SJSA1 (cell line): Measurements from ENCODE around the gene FARP1. TPM values are rescaled to one million over a fixed set of nuclear protein-coding genes. Genes with fewer than 3 reads are reported as not detected.
"Not testable (repeated sequence)": the region's sequence is repeated elsewhere in the genome, so short reads cannot be mapped to it uniquely, and the experiment has no call there.

ENCODE experiments used
- DNase-seq, 2 experiments: peaks; one replicate each; pipeline ENCODE4 v3.0.0-alpha.2; 2015 to 2020; ENCODE audit warnings: low spot score in 2 of 2, low read depth in 1 of 2
- H3K27ac ChIP-seq: fragments of 250-450 bp; sonication (Bioruptor Pico); 2 replicates; pipeline ENCODE4 v1.5.1; 2020; ENCODE audit warnings: mild to moderate bottlenecking, moderate library complexity
- H3K27me3 ChIP-seq: fragments of 250-450 bp; sonication (Bioruptor Pico); replicated peaks from 2 replicates; pipeline ENCODE4 v1.5.1; 2020; ENCODE audit warnings: mild to moderate bottlenecking, moderate library complexity
- H3K36me3 ChIP-seq: fragments of 250-450 bp; sonication (Bioruptor Pico); 2 replicates; pipeline ENCODE4 v1.5.1; 2020; ENCODE audit warnings: mild to moderate bottlenecking
- H3K4me1 ChIP-seq: fragments of 250-450 bp; sonication (Bioruptor Pico); replicated peaks from 2 replicates; pipeline ENCODE4 v1.6.1; 2021; ENCODE audit warnings: mild to moderate bottlenecking
- H3K4me3 ChIP-seq: fragments of 250-450 bp; sonication (Bioruptor Pico); 2 replicates; pipeline ENCODE4 v1.5.1; 2020; ENCODE audit warnings: mild to moderate bottlenecking
- H3K9me3 ChIP-seq: fragments of 250-450 bp; sonication (Bioruptor Pico); replicated peaks from 2 replicates; pipeline ENCODE4 v1.5.1; 2020; ENCODE audit warnings: mild to moderate bottlenecking
- total RNA-seq: library from RNA; depleted of rRNA; stranded (reverse); fragments of >200 nt; shearing (Covaris generic); gene quantifications from 2 replicates; pipeline ENCODE4 v1.2.3, GENCODE V29; 2014

FARP1 gene
- total RNA-seq, 1 experiment from 2014 or later, result 31.3 TPM

- H3K36me3 ChIP-seq, result 0 out of 2 replicates have a peak, but pooled peaks cover 3% of the 10 kb centered on the region
- no peak overlapping the region for H3K4me3 ChIP-seq
- H3K27me3 ChIP-seq, result no peaks in the 10 kb centered on the region
- H3K9me3 ChIP-seq, result no peaks in the 10 kb centered on the region
- DNase-seq, result no peak
- peaks cover 40% of the 10 kb centered on the region for H3K4me1 ChIP-seq
- H3K27ac ChIP-seq, result no peak overlapping the region
These were observed 122.0 kb downstream of the FARP1 start for GRCh38 chr13:98264877-98265276.

- H3K27ac ChIP-seq, result 0 out of 2 replicates have a peak overlapping the region, but pooled peaks have one; percentile 6
- peak; percentile 55 to 57 for DNase-seq
- no peaks in the 10 kb centered on the region for H3K27me3 ChIP-seq
These were observed 123.0 kb downstream of the FARP1 start for GRCh38 chr13:98265692-98266551.

GRCh38 chr13:98267080-98267912 is 124.4 kb downstream of the FARP1 start:
- Histone ChIP-seq H3K27ac (no peak overlapping the region), H3K4me1 (peaks cover 21% of the 10 kb centered on the region), H3K4me3 (no peak overlapping the region), H3K27me3 (no peaks in the 10 kb centered on the region), H3K36me3 (peaks cover 6% of the 10 kb centered on the region; the same call in 1 of the 2 replicates), H3K9me3 (no peaks in the 10 kb centered on the region)
- DNase-seq, result no peak

More at GRCh38 chr13:98265692-98266551, 123.0 kb downstream of the FARP1 start:
- no peak overlapping the region for H3K4me3 ChIP-seq
- peaks cover 30% of the 10 kb centered on the region for H3K4me1 ChIP-seq
- no peaks in the 10 kb centered on the region for H3K9me3 ChIP-seq
- 0 out of 2 replicates have a peak, but pooled peaks cover 3% of the 10 kb centered on the region for H3K36me3 ChIP-seq

- H3K4me1 ChIP-seq, result peaks cover 39% of the 10 kb centered on the region
- H3K9me3 ChIP-seq, result no peaks in the 10 kb centered on the region
- H3K27me3 ChIP-seq, result no peaks in the 10 kb centered on the region
- H3K27ac ChIP-seq, result no peak overlapping the region
- peaks cover 6% of the 10 kb centered on the region; the same call in 1 of the 2 replicates for H3K36me3 ChIP-seq
- no peak for DNase-seq
- H3K4me3 ChIP-seq, result no peak overlapping the region
These were observed 126.5 kb downstream of the FARP1 start for GRCh38 chr13:98269386-98269785.

- Histone ChIP-seq H3K27me3 (no peaks in the 10 kb centered on the region), H3K4me3 (no peak overlapping the region), H3K36me3 (peaks cover 6% of the 10 kb centered on the region; the same call in 1 of the 2 replicates), H3K4me1 (peaks cover 45% of the 10 kb centered on the region), H3K27ac (no peak overlapping the region), H3K9me3 (no peaks in the 10 kb centered on the region)
- no peak for DNase-seq
These were observed 127.9 kb downstream of the FARP1 start for GRCh38 chr13:98270819-98271218.

- not testable (repeated sequence) for H3K9me3 ChIP-seq, H3K27ac ChIP-seq, H3K27me3 ChIP-seq, DNase-seq, H3K4me3 ChIP-seq, H3K36me3 ChIP-seq
- H3K4me1 ChIP-seq, result peaks cover 45% of the 10 kb centered on the region
These were observed 128.8 kb downstream of the FARP1 start for GRCh38 chr13:98271646-98272045.

- Histone ChIP-seq H3K27ac (no peak overlapping the region), H3K4me3 (no peak overlapping the region), H3K4me1 (peaks cover 46% of the 10 kb centered on the region), H3K27me3 (no peaks in the 10 kb centered on the region), H3K36me3 (peaks cover 6% of the 10 kb centered on the region; the same call in 1 of the 2 replicates), H3K9me3 (no peaks in the 10 kb centered on the region)
- DNase-seq, result no peak
These were observed 129.7 kb downstream of the FARP1 start for GRCh38 chr13:98272549-98272948.

GRCh38 chr13:98273067-98273823 is 130.4 kb downstream of the FARP1 start:
- no peak for DNase-seq
- Histone ChIP-seq H3K27ac (peak overlapping the region; percentile 53), H3K36me3 (peaks cover 3% of the 10 kb centered on the region; the same call in 1 of the 2 replicates), H3K4me1 (peaks cover 50% of the 10 kb centered on the region), H3K4me3 (no peak overlapping the region), H3K27me3 (no peaks in the 10 kb centered on the region), H3K9me3 (no peaks in the 10 kb centered on the region)

- Histone ChIP-seq H3K9me3 (no peaks in the 10 kb centered on the region), H3K27me3 (no peaks in the 10 kb centered on the region), H3K27ac (peak overlapping the region; percentile 53), H3K36me3 (peaks cover 3% of the 10 kb centered on the region; the same call in 1 of the 2 replicates), H3K4me3 (no peak overlapping the region), H3K4me1 (peaks cover 50% of the 10 kb centered on the region)
- DNase-seq, result peak in 1 of 2 experiments; percentile 36
These were observed 131.2 kb downstream of the FARP1 start for GRCh38 chr13:98273824-98274742.

GRCh38 chr13:98274921-98275487 is 132.1 kb downstream of the FARP1 start:
- peaks cover 3% of the 10 kb centered on the region; the same call in 1 of the 2 replicates for H3K36me3 ChIP-seq

GRCh38 chr13:98275681-98276171 is 132.8 kb downstream of the FARP1 start:
- Histone ChIP-seq H3K4me1 (peaks cover 50% of the 10 kb centered on the region), H3K9me3 (no peaks in the 10 kb centered on the region), H3K27me3 (no peaks in the 10 kb centered on the region), H3K36me3 (peaks cover 3% of the 10 kb centered on the region; the same call in 1 of the 2 replicates), H3K27ac (peak overlapping the region; percentile 31; the same call in 1 of the 2 replicates), H3K4me3 (no peak overlapping the region)
- no peak for DNase-seq

More at GRCh38 chr13:98274921-98275487, 132.1 kb downstream of the FARP1 start:
- Histone ChIP-seq H3K4me3 (no peak overlapping the region), H3K27me3 (no peaks in the 10 kb centered on the region), H3K9me3 (no peaks in the 10 kb centered on the region), H3K4me1 (peaks cover 50% of the 10 kb centered on the region), H3K27ac (peak overlapping the region; percentile 53; the same call in 1 of the 2 replicates)
- no peak for DNase-seq

GRCh38 chr13:98276486-98276885 is 133.6 kb downstream of the FARP1 start:
- peak overlapping the region; percentile 31 for H3K27ac ChIP-seq
- no peak for DNase-seq
- H3K36me3 ChIP-seq, result no peaks in the 10 kb centered on the region
- H3K4me3 ChIP-seq, result no peak overlapping the region
- no peaks in the 10 kb centered on the region for H3K27me3 ChIP-seq
- H3K9me3 ChIP-seq, result no peaks in the 10 kb centered on the region
- peaks cover 50% of the 10 kb centered on the region for H3K4me1 ChIP-seq
